GM23248 (cell line): ENCODE measurements around the gene IL24. TPM values are rescaled to one million over a fixed set of nuclear protein-coding genes. Genes with fewer than 3 reads are reported as not detected.

Experiments
- DNase-seq: peaks from one replicate; pipeline ENCODE4 v3.0.0-alpha.2; 2015
- H2AFZ ChIP-seq: fragments of 200-600 bp; sonication (generic); 2 replicates; pipeline ENCODE4 v1.6.1; 2016; ENCODE audit warnings: antibody characterized with exemption
- H3F3A ChIP-seq: fragments of 200-600 bp; sonication (generic); 2 replicates; pipeline ENCODE4 v1.6.1; 2016; ENCODE audit warnings: mild to moderate bottlenecking, antibody characterized with exemption, mixed run types; ENCODE audit not compliant: insufficient read depth
- H3K27ac ChIP-seq: fragments of 200-600 bp; sonication (generic); 2 replicates; pipeline ENCODE4 v1.5.1; 2016; ENCODE audit warnings: mild to moderate bottlenecking
- H3K27me3 ChIP-seq: fragments of 200-600 bp; sonication (generic); replicated peaks from 2 replicates; pipeline ENCODE4 v1.6.1; 2016; ENCODE audit warnings: mild to moderate bottlenecking; ENCODE audit not compliant: insufficient read depth
- H3K36me3 ChIP-seq: fragments of 200-600 bp; sonication (generic); 2 replicates; pipeline ENCODE4 v1.6.1; 2016; ENCODE audit warnings: low read depth, mild to moderate bottlenecking
- H3K4me1 ChIP-seq: fragments of 200-600 bp; sonication (generic); 2 replicates; pipeline ENCODE4 v1.6.1; 2016; ENCODE audit warnings: mild to moderate bottlenecking; ENCODE audit not compliant: insufficient read depth
- H3K4me2 ChIP-seq: fragments of 200-600 bp; sonication (generic); one replicate; pipeline ENCODE4 v1.6.1; 2016; ENCODE audit warnings: mild to moderate bottlenecking; ENCODE audit not compliant: unreplicated experiment
- H3K4me3 ChIP-seq: fragments of 200-600 bp; sonication (generic); 2 replicates; pipeline ENCODE4 v1.5.1; 2016; ENCODE audit warnings: mild to moderate bottlenecking
- H3K79me2 ChIP-seq: fragments of 200-600 bp; sonication (generic); 2 replicates; pipeline ENCODE4 v1.6.1; 2016; ENCODE audit warnings: mild to moderate bottlenecking; ENCODE audit not compliant: insufficient read depth
- H3K9ac ChIP-seq: fragments of 200-600 bp; sonication (generic); 2 replicates; pipeline ENCODE4 v1.6.1; 2016; ENCODE audit warnings: mild to moderate bottlenecking
- H3K9me2 ChIP-seq: fragments of 200-600 bp; sonication (generic); 2 replicates; pipeline ENCODE4 v1.6.1; 2016; ENCODE audit warnings: mixed run types, mild to moderate bottlenecking, moderate library complexity; ENCODE audit not compliant: insufficient read depth
- H3K9me3 ChIP-seq: fragments of 200-600 bp; sonication (generic); one replicate; pipeline ENCODE4 v1.6.1; 2017; ENCODE audit warnings: low read depth
- H4K20me1 ChIP-seq: fragments of 200-600 bp; sonication (generic); 2 replicates; pipeline ENCODE4 v1.6.0; 2016; ENCODE audit not compliant: insufficient read depth
- EZH2 ChIP-seq: fragments of 200-600 bp; sonication (generic); IDR thresholded peaks from 2 replicates; pipeline ENCODE4 v1.6.1; 2018; ENCODE audit warnings: antibody characterized with exemption, mild to moderate bottlenecking; ENCODE audit not compliant: insufficient read depth, poor library complexity, severe bottlenecking
- EZH2phosphoT487 ChIP-seq: fragments of 200-600 bp; sonication (generic); IDR thresholded peaks from 2 replicates; pipeline ENCODE4 v1.6.1; 2018; ENCODE audit warnings: antibody characterized with exemption, moderate library complexity, mild to moderate bottlenecking, low read depth; ENCODE audit not compliant: insufficient read depth
- WGBS, 2 experiments: methylation state at CpG; one replicate each; pipeline ENCODE4 v1.1.6; 2015 to 2017; ENCODE audit warnings: low lambda C conversion rate in 2 of 2, low coverage in 1 of 2; ENCODE audit errors: missing lambda C conversion rate in 2 of 2; 5-methylcytosine and 5-hydroxymethylcytosine counted together
- in situ Hi-C: fragments of 300-500 bp; cut with MboI; formaldehyde crosslinking; loops from 2 replicates; pipeline ENCODE4 v1.15.0; 2020
- polyA plus RNA-seq: library from polyadenylated mRNA; unstranded; fragments of >200 nt; fragmentation: Nextera tagmentation; extraction: Ambion mirVana; gene quantifications from 2 replicates; pipeline ENCODE4 v1.2.1, GENCODE V29; 2016
- total RNA-seq: library from RNA; depleted of rRNA; stranded (reverse); fragments of >200 nt; shearing (Covaris generic); gene quantifications from 2 replicates; pipeline ENCODE4 v1.2.3, GENCODE V29; 2014

Gene IL24
- total and polyA plus RNA-seq, 2 experiments from 2014 or later: 0.49 to 2.4 TPM

DNA sequence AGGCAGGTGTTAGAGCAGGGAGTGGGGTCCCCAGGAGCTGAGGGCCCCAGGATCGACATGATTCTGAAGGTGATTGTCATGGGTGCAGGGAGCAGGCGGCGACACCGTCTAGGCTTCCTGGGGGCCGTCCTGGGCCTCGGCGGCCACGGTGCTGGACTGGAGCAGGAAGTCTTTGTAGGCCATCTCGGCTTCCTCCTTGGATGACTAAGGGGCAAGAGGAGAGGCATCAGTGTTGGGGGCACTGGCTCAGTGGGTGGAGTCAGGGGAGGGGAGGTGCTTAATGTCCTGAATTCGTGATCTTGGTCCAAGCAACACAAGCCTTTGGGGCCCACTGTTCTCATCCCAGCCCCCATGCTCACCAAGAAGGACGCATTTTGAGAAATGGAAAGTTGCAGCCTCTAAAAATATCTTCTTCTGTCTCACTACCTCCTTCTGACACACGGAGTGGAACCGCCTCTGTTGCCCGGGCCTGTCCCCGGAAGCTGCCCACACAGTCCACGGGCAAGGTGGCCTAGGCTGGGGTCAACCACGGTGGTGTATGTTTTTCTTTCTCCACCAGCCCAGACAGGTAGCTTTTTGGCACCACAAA lies 33.1 kb downstream of the IL24 start:
- H3K4me2 ChIP-seq: no peak overlapping the region
- H3K4me1 ChIP-seq: no peaks in the 10 kb centered on the region
- DNase-seq: no peak
- no peaks in the 10 kb centered on the region for H3K36me3 ChIP-seq
- no peak overlapping the region for H2AFZ ChIP-seq
- H3K27me3 ChIP-seq: no peaks in the 10 kb centered on the region
- 71 to 76% methylated on average over 17 of the region's 17 CpGs for WGBS, 2 experiments
- H3K9me2 ChIP-seq: no peaks in the 10 kb centered on the region
- in situ Hi-C loops: no loop called here
- no peaks in the 10 kb centered on the region for H3K9me3 ChIP-seq
- H3F3A ChIP-seq: no peaks in the 10 kb centered on the region
- no peaks in the 10 kb centered on the region for H3K79me2 ChIP-seq
- no peak overlapping the region for H3K4me3 ChIP-seq
- H3K9ac ChIP-seq: no peak overlapping the region
- no peaks in the 10 kb centered on the region for H4K20me1 ChIP-seq
- H3K27ac ChIP-seq: no peak overlapping the region
- TF ChIP-seq EZH2phosphoT487 (no peak), EZH2 (no peak)

DNA sequence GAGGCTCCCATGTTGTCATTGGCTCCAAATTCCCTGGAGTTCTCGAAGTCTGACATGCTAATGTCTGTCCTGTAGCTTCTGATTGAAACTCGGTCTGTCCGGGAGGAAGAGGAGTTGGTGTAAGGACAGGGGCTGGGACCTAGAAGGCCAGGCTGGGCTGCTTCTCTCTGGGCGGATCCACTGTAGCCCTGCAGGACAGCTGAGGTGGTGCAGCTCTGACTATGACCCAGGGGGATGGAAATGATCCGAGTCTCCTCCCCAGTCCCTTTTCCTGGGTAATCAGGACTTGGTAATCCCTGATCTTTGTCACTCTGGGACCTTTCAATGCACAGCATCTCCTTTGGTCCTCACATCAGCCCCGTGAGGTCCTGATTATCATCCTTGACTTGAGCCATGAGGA lies 34.5 kb downstream of the IL24 start:
- WGBS, 2 experiments: 76 to 87% methylated on average over 6 of the region's 6 CpGs
- Histone ChIP-seq H3K9ac (no peak overlapping the region), H3K36me3 (no peaks in the 10 kb centered on the region), H3K9me2 (no peaks in the 10 kb centered on the region), H3K4me2 (no peak overlapping the region), H3K79me2 (no peaks in the 10 kb centered on the region), H3F3A (no peaks in the 10 kb centered on the region), H2AFZ (no peak overlapping the region), H3K27me3 (0 out of 2 replicates have a peak, but pooled peaks cover 5% of the 10 kb centered on the region), H3K4me1 (no peaks in the 10 kb centered on the region), H3K4me3 (no peak overlapping the region), H4K20me1 (no peaks in the 10 kb centered on the region), H3K9me3 (no peaks in the 10 kb centered on the region), H3K27ac (no peak overlapping the region)
- no peak for DNase-seq
- in situ Hi-C loops: no loop called here
- no peak for TF ChIP-seq EZH2
- TF ChIP-seq EZH2phosphoT487: no peak

DNA sequence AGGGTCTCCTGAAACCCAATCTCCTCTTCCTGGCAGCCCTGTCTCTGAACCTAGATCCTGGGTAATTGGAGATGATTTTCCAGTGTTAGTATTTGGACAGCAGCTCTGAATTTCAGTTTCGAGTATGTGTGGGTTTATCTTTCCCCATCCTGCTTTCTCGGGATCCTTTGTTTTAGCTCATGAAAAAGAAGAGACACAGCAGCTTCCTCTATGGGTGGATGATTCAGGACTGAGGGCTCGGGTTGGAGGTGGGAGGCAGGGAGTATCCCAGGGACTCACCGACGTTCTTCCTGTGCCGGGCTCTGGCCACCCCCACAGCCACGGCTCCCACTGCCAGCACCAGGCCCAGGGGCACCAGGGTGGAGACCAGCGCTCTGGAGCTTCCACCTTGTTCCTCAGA lies 34.9 kb downstream of the IL24 start:
- TF ChIP-seq EZH2phosphoT487 (no peak), EZH2 (no peak)
- 64% methylated on average over 8 of the region's 8 CpGs for WGBS, 2 experiments
- in situ Hi-C loops: no loop called here

DNA sequence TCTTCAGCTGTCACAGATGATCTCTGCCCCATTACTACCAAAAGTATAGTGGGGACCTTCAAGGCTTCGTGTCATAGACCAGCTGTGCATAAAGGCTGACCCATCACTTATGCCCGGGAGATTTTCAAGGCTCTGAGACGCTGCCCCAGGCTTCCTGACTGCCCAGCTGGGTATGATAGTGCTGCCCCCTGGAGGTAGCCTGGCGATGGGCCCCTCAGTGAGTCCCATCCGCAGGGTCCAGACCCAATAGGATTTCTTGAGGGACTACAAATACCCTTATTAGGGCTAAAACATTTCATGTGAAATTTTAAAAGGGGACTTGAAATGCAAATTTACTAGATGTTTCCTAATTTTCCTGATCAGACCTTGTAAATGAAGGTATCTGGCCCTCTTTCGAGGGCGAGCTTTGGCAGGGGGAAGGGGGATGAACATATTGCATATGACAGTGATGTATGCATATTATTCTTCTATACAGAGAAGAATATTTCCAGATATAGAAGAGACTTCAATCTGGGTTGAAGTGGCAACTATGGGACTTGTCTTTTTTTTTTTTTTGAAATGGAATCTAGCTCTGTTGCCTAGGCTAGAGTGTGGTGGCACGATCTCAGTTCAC lies 36.2 kb downstream of the IL24 start:
- in situ Hi-C loops: no loop called here
- H3K4me1 ChIP-seq: no peaks in the 10 kb centered on the region
- H3K4me3 ChIP-seq: no peak overlapping the region
- TF ChIP-seq EZH2: no peak
- no peak for TF ChIP-seq EZH2phosphoT487
- H3K36me3 ChIP-seq: no peaks in the 10 kb centered on the region
- H3K9me2 ChIP-seq: no peaks in the 10 kb centered on the region
- H3K27me3 ChIP-seq: 0 out of 2 replicates have a peak, but pooled peaks cover 5% of the 10 kb centered on the region
- no peaks in the 10 kb centered on the region for H3K9me3 ChIP-seq
- peak; percentile 33 for DNase-seq
- no peaks in the 10 kb centered on the region for H3K79me2 ChIP-seq
- 75 to 76% methylated on average over 8 of the region's 8 CpGs for WGBS, 2 experiments
- no peak overlapping the region for H3K27ac ChIP-seq
- H3K4me2 ChIP-seq: no peak overlapping the region
- no peak overlapping the region for H2AFZ ChIP-seq
- no peak overlapping the region for H3K9ac ChIP-seq
- H3F3A ChIP-seq: no peaks in the 10 kb centered on the region
- H4K20me1 ChIP-seq: no peaks in the 10 kb centered on the region

More for the DNA sequence above, 34.9 kb downstream of the IL24 start:
- Histone ChIP-seq H2AFZ (no peak overlapping the region), H3F3A (no peaks in the 10 kb centered on the region), H3K9ac (no peak overlapping the region), H3K4me1 (no peaks in the 10 kb centered on the region), H3K4me2 (no peak overlapping the region), H3K4me3 (no peak overlapping the region), H3K27ac (no peak overlapping the region), H3K79me2 (no peaks in the 10 kb centered on the region), H4K20me1 (no peaks in the 10 kb centered on the region), H3K36me3 (no peaks in the 10 kb centered on the region), H3K27me3 (0 out of 2 replicates have a peak, but pooled peaks cover 5% of the 10 kb centered on the region), H3K9me2 (no peaks in the 10 kb centered on the region), H3K9me3 (no peaks in the 10 kb centered on the region)
- no peak for DNase-seq
